Lower leg skin (tissue), 3 donors: ENCODE measurements around the gene CCDC27.

Experiments used
- CTCF ChIP-seq, 3 donors: fragments of 450-650 bp; IDR thresholded peaks; one replicate each; pipeline ENCODE4 v1.5.1; 2016; ENCODE audit warnings: antibody characterized with exemption in 3 of 3, mild to moderate bottlenecking in 3 of 3, moderate library complexity in 2 of 3
- POLR2A ChIP-seq, 2 donors: fragments of 450-650 bp; IDR thresholded peaks; one replicate each; pipeline ENCODE4 v1.6.1; 2016 to 2017; ENCODE audit warnings: antibody characterized with exemption in 2 of 2, mild to moderate bottlenecking in 1 of 2, moderate library complexity in 1 of 2

GRCh38 chr1:3753656-3754454 lies 1.6 kb downstream of the CCDC27 start:
- TF ChIP-seq CTCF (IDR thresholded peaks at IDR 0.05) (no peak), POLR2A (IDR thresholded peaks at IDR 0.05) (no peak)
